Measurements from ENCODE around the gene CEBPG.
A peak's percentile ranks its signal among the peaks of the same experiment; 100 is the strongest.

Gene CEBPG

DNA sequence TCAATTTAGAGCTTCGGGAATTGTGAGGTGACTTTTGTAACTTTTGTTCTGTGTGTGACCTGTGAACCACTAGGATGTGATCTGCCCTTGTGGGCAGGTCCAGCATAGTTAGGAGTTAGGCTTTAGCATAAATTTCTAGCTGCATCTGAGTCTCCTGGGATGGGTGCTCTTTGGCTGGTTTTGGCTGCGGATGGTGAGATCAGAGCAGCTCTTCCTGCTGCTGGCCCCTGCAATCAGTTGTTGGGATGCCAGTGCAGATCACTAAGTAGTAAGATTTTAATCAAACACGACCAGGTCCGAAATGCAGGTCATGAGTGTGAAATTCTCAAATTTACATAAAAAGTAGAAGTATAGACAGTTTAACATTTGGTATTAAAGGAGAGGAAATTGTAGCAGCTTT lies 8.5 kb downstream of the CEBPG start:
- no peak for DNase-seq (ENCODE audit: low spot score)

- no peak for DNase-seq (ENCODE audit: low spot score)
These were observed 9.5 kb downstream of the CEBPG start for GRCh38 chr19:33382982-33383381.

DNA sequence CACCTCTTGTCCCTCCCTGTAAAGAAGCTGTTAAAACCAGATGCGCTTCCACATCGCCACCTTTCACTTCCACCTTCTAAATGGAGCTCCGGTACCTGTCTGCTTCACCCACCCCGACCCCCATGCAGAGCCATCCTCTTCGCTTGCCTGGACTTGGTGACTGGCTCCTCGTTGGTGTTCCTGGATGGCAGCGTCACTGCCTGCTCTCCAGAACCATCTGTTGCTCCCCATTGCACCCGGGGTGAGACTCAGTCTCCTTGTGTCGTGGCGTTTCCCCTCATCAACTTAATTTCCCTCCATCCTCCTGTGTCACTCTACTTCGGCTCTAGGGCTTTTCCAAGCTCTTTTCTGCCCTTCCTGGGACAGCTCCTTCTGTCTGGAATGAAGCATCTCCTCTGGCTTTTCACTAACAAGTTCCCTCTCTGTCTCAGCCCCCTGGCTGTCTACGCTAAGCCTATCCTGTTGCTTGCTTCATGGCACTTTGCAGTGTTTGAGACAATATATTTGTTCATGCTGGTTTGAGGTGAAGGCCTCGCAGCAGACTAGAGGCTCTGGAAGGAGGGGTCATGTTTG lies 10.3 kb downstream of the CEBPG start:
- DNase-seq (ENCODE audit: low spot score): no peak

- no peak for DNase-seq (ENCODE audit: low spot score)
These were observed 11.5 kb downstream of the CEBPG start for GRCh38 chr19:33384983-33385382.

DNA sequence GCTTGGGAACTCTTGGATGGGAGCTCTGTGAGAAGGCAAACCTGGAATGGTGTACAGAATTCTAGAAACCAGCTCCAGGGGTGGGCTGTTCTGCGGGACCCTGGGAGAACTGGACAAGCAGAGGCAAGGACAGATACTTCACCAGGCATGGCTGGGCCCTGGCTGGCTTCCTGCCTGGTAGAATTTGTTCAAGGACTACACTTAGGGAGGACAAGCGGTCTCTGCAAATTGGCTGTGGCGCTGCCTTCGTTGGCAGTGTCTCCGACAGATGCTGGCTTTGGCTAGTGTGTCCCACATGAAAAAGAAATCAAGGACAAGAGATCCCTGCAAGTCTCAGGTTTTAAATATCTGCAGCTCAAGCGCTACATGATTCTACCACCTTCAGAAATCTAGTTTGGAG lies 12.4 kb downstream of the CEBPG start:
- no peak for DNase-seq (ENCODE audit: low spot score)

GRCh38 chr19:33386361-33386858 lies 12.9 kb downstream of the CEBPG start:
- no peak for DNase-seq (ENCODE audit: low spot score)

- no peak for DNase-seq (ENCODE audit: low spot score)
These were observed 14.1 kb downstream of the CEBPG start for GRCh38 chr19:33387351-33388230.

DNA sequence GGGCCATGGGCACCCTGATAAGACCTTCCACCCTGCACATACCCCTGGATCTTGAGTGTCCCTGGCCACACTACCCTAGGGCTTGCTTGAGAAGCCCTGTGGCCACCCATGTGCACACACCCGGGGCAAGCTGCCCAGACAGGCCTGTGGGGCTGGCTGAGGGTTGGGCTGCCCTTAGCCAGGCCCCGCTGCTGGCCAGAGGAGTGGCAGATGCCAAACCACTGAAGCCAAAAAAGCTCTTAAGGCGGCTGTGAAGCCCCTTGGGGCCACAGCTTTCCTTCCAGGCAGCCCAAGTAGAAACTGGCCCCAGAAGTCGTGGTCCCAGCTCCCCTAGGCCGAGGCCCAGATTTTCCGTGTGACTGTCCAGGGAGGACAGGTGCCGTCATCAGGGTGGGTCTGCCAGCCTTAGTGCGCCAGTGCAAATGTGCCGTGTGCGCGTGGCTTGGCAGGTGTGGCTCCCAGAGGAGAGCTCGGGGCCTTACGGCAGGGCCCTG lies 14.8 kb downstream of the CEBPG start:
- no peak for DNase-seq (ENCODE audit: low spot score)

GRCh38 chr19:33388725-33389420 lies 15.4 kb downstream of the CEBPG start:
- DNase-seq (ENCODE audit: low spot score): no peak

GRCh38 chr19:33389421-33390100 lies 16.1 kb downstream of the CEBPG start:
- DNase-seq (ENCODE audit: low spot score): no peak

- DNase-seq (ENCODE audit: low spot score): no peak
These were observed 16.8 kb downstream of the CEBPG start for GRCh38 chr19:33390101-33390907.

GRCh38 chr19:33390908-33391630 lies 17.6 kb downstream of the CEBPG start:
- no peak for DNase-seq (ENCODE audit: low spot score)

GRCh38 chr19:33391631-33392249 lies 18.2 kb downstream of the CEBPG start:
- DNase-seq (ENCODE audit: low spot score): no peak

GRCh38 chr19:33392341-33393285 lies 19.1 kb downstream of the CEBPG start:
- no peak for DNase-seq (ENCODE audit: low spot score)

DNA sequence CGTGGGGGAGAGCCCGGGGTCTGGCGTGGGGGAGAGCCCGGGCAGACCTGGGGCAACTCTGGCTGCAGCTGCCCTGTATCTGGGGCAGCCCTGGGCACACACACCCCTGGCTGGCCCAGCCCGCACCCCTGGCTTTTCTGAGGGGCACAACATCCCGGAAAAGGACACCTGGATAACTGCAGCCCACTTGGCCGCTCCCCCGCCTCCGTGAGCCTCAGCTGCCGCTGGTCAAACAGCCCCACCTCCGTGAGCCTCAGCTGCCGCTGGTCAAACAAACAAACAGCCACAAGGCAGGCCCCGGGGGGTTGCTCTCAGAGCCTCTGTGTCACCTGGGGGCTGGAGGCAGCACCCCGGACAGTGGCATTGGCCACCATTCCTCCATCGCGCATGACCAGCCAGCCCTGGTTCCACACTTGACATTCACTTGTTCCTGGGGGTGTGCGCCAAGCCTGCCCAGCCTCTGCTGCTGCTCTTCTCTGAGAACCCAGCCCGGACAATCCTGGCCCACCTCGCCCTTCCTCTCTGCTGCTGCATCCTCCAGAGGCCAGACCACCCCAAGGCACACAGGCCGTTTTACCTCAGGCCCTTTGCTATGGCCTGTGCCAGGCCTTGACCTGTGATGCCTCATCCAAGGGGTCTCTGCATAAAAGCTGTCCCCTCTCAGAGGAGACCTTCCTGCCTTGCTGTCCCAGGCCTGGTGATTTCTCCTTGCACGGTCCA lies 19.9 kb downstream of the CEBPG start:
- DNase-seq (ENCODE audit: low spot score): no peak

GRCh38 chr19:33394006-33394722 lies 20.7 kb downstream of the CEBPG start:
- DNase-seq (ENCODE audit: low spot score): peak; percentile 9

DNA sequence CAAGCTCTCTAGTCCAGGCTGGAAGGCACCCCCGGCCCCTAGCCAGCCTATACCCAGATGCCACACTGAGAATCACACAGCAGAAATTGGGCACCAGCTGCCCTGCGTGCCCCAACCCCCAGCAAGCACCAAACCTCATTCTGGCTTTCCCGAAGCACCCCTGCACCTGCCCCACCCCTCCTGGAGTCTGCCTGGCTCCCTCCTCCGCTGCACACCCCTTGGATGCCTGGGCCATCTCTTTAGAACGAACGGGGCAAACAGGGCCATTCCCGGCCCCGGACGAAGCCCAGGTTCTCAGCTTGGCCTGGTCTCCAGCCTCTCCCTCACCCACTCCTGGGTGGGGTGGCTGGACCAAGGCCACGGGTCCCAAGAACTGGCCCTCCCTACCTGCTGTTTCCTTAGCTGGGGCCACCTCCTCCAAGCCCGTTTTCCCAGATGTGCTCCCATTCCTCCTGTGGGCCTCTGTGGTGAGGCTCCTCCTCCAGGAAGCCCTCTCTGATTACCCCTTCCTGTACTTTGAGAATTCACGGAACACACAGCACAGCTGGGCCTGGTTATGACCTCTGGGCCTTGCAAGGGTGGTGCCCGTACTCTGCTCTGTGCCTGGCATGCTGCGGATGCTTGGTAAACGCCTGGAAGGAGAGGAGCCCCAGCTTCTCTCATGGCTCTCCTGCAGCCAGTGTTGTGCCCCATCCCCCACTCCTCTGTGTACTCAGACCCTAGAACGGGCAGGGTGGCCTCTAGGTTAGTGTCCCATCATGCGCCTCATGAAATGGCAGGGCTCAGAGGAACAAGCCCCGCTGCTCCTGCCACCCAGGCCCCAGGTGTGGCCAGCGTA lies 21.4 kb downstream of the CEBPG start:
- DNase-seq (ENCODE audit: low spot score): no peak
